ENCODE measurements around the gene LARP1.
"Not testable (repeated sequence)": the region's sequence is repeated elsewhere in the genome, so short reads cannot be mapped to it uniquely, and the experiment has no call there.

Gene LARP1

DNA sequence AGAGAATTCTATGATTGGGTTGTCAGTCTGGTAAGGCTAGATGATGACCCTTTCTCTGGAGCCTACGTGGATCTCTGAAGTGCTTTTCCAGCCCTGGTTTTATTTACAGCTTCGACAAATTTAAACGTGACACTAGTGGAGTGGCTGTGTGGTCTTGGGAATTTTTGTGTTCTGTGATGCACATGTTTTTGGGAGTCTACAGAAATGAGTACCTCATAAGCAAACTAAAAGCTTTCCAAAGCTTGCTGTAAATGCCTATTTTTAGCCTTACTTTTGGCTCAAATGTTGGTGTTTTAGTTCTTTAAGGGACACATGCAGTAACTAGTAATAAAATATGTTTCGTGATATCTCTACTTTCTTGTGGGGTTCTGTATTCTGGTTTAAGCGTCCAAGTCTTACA, 3.3 kb downstream of the LARP1 start:
- DNase-seq (ENCODE audit: low spot score) = no peak
- TF ChIP-seq, protein P1, sequence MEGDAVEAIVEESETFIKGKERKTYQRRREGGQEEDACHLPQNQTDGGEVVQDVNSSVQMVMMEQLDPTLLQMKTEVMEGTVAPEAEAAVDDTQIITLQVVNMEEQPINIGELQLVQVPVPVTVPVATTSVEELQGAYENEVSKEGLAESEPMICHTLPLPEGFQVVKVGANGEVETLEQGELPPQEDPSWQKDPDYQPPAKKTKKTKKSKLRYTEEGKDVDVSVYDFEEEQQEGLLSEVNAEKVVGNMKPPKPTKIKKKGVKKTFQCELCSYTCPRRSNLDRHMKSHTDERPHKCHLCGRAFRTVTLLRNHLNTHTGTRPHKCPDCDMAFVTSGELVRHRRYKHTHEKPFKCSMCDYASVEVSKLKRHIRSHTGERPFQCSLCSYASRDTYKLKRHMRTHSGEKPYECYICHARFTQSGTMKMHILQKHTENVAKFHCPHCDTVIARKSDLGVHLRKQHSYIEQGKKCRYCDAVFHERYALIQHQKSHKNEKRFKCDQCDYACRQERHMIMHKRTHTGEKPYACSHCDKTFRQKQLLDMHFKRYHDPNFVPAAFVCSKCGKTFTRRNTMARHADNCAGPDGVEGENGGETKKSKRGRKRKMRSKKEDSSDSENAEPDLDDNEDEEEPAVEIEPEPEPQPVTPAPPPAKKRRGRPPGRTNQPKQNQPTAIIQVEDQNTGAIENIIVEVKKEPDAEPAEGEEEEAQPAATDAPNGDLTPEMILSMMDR (IDR thresholded peaks at IDR 0.05; ENCODE audit: extremely low read depth, missing control alignments) = no peak

DNA sequence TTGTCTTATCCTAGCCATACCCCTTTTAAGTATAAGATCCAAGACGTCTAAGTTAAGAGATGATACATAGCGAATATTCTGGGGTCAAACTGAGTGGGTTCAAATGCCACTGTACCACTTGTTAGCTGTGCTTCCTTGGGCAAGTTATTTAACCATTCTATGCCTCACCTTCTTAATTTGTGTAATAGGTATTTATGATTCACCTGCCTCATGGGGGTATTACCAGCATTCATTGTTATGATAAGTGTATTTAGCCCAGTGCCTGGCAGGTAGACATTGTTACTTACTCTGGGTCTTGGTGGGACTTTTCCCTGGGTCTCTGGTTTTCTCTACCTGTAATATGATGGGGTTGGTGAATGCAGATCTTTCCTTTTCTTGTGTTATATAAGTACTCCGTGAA, 3.8 kb downstream of the LARP1 start:
- TF ChIP-seq, protein P1 (IDR thresholded peaks at IDR 0.05; ENCODE audit: extremely low read depth, missing control alignments) = no peak
- DNase-seq (ENCODE audit: low spot score) = no peak

DNA sequence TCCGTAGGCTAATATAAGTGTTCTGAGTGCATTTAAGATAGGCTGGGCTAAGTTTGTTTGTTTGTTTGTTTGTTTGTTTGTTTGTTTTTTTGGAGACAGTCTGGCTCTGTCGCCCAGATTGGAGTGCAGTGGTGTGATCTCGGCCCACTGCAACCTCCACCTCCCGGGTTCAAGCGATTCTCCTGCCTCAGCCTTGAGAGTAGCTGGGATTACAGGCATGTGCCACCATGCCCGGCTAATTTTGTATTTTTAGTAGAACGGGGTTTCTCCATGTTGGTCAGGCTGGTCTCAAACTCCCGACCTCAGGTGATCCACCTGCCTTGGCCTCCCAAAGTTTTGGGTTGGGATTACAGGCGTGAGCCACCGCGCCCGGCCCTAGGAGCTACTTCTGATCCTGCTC, 4.7 kb downstream of the LARP1 start:
- DNase-seq (ENCODE audit: low spot score) = not testable (repeated sequence)

DNA sequence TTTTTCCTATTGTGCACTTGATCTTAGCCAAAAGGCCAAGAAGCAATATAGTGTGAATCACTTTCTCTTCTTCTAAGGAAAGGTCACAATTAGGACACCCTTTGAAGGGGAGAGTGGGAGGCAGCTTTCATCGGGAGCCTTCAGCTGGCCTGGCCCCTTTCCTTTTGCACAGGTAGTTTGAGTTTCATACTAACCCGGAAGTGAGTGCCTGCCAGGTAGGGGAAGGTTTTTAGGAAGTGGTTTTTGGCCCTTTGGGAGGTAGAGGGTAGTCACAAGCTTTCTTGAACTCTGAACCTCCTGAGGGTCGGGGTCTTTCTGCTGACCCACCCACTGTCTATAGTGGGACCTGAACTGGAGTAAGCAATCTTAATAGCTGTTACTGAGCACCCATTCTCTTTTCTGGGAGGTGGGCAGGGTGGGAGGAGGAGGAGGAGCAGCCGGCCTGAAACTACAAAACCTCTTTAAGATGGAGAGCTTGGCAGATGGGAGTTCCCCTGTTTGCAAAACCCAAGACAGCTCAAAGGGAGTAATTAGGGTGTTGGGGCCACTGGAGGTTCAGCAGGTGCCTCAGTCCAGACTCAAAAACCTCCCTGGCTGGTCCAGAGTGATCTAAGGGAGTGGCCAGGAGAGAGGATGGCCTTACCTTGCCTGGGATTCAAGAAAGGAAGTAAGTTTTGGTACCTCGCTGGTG, 6.0 kb downstream of the LARP1 start:
- TF ChIP-seq, protein P1 (IDR thresholded peaks at IDR 0.05; ENCODE audit: extremely low read depth, missing control alignments) = no peak
- DNase-seq (ENCODE audit: low spot score) = no peak

DNA sequence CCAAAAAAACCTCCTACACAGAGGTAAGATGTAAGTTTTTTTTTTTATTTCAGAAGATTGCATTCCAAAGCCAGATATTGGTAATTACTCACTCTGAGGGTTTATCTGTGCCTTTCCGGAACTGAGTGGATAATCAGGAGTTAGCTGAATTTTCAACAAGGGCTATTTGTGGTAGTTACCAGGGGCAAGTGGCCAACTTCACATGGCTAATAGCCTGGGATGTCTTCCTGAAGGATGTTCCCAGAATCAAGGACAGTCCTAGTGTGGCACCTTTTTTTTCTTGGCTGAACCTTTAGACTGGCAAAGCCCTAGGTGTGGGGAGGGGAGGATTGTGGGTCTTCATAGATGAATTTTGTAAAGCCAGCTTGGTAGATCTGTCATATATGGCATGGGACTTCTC, 7.1 kb downstream of the LARP1 start:
- no peak for DNase-seq (ENCODE audit: low spot score)
- TF ChIP-seq, protein P1 (IDR thresholded peaks at IDR 0.05; ENCODE audit: extremely low read depth, missing control alignments) = no peak

DNA sequence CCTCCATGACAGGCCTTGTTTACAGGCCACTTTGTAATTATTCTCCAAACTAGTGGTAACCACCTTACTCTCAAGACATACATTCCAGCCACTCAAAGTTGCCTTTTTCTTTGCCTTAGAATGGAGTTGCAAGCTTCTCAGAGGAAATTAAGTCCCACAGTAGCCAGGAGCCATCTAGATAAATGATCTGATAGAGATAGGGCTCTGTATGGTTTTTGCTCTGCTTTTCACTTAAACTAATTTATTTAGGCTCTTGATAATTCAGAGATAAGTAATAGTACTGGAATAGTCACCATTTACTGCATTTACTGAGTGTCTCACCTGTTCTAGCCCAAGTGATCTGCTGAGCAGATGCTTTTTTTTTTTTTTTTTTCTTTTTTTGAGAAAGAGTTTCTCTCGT, 7.5 kb downstream of the LARP1 start:
- DNase-seq (ENCODE audit: low spot score) = no peak
- TF ChIP-seq, protein P1 (IDR thresholded peaks at IDR 0.05; ENCODE audit: extremely low read depth, missing control alignments) = no peak

DNA sequence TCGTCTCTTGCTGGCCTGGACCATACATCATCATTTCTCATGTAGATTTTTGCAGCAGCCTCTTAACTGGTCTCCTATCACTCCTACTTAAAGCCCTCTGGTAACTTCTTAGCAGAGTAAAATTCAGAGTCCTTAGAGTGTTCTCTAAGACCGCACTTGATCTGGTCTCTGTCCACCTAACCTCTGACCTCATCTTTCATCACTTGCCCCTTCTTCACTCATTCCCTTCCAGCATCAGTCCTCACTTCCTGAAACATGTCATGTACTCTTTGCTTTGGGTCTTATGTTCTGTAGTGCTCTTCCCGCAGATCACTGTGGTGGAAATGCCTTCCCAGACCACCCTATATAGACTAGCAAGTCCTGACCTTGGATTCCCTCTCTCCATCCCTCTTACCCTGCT, 9.8 kb downstream of the LARP1 start:
- TF ChIP-seq, protein P1 (IDR thresholded peaks at IDR 0.05; ENCODE audit: extremely low read depth, missing control alignments) = no peak
- DNase-seq (ENCODE audit: low spot score) = no peak

DNA sequence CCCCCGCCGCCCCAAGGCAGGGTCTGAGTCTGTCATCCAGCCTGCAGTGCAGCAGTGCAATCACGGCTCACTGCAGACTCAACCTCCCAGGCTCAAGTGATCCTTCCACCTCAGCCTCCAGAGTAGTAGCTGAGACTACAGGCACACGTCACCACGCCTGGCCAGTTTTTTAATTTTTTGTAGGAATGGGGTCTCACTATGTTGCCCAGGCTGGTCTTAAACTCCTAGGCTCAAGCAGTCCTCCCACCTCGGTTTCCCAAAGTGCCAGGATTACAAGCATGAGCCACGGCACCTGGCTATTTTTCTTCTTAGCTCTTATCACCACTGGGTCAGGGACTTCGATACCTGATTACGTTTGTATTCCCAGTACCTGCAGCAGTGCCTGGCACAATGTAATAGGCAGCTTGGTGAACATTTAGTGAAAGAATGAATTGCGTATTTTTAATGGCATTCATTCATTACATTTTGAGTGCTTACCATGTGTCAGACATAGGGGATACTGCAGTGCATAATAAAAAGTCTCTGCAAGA, 10.3 kb downstream of the LARP1 start:
- TF ChIP-seq, protein P1 (IDR thresholded peaks at IDR 0.05; ENCODE audit: extremely low read depth, missing control alignments) = no peak
- no peak for DNase-seq (ENCODE audit: low spot score)

Measured in GM20000 (cell line).